Activated T-cell treated with anti-CD3 and anti-CD28 coated beads, Interleukin-2, amount 50 U/mL, for 72 hours (primary cell): ENCODE data around the gene AURKAIP1. TPM values are rescaled to one million over a fixed set of nuclear protein-coding genes. Genes with fewer than 3 reads are reported as not detected.
"Not testable (repeated sequence)": the region's sequence is repeated elsewhere in the genome, so short reads cannot be mapped to it uniquely, and the experiment has no call there.

Experiments
- ATAC-seq, 2 donors: fragments of 150-1000 bp; cut with Tn5 transposase; replicated peaks in 1 of 2; 2 replicates each; pipeline ENCODE4 v1.10.0; 2021; ENCODE audit warnings: moderate library complexity in 2 of 2, mild to moderate bottlenecking in 1 of 2
- DNase-seq, 2 donors: peaks; one replicate each; pipeline ENCODE4 v3.0.0; 2021 to 2022; ENCODE audit warnings: mixed read lengths in 1 of 2
- H3K27ac Mint-ChIP-seq: one replicate; pipeline ENCODE4 v1.8.0; 2022; ENCODE audit warnings: mild to moderate bottlenecking, moderate library complexity, mixed read lengths
- H3K27me3 Mint-ChIP-seq: one replicate; pipeline ENCODE4 v1.8.0; 2022; ENCODE audit warnings: low read depth, mixed read lengths
- H3K36me3 Mint-ChIP-seq, 2 donors: one replicate each; pipeline ENCODE4 v1.8.0; 2022; ENCODE audit warnings: mixed read lengths in 2 of 2, mild to moderate bottlenecking in 1 of 2; ENCODE audit not compliant: insufficient read depth in 2 of 2
- H3K4me1 Mint-ChIP-seq: one replicate; pipeline ENCODE4 v1.8.0; 2022; ENCODE audit warnings: low read depth, mixed read lengths
- H3K4me3 Mint-ChIP-seq, 2 donors: one replicate each; pipeline ENCODE4 v1.8.0; 2022; ENCODE audit warnings: mild to moderate bottlenecking in 2 of 2, mixed read lengths in 2 of 2, moderate library complexity in 2 of 2
- H3K9me3 Mint-ChIP-seq, 2 donors: one replicate each; pipeline ENCODE4 v1.8.0; 2022; ENCODE audit warnings: mixed read lengths in 2 of 2
- total RNA-seq, 2 donors: library from RNA; stranded (reverse); gene quantifications; one replicate each; pipeline ENCODE4 v1.2.3, GENCODE V29; 2022

AURKAIP1 gene
- total RNA-seq, 2 donors from 2014 or later = 92.4 to 97.7 TPM

- peaks cover 33% of the 10 kb centered on the region for H3K4me1 Mint-ChIP-seq
- H3K27me3 Mint-ChIP-seq = no peaks in the 10 kb centered on the region
- H3K27ac Mint-ChIP-seq = no peak overlapping the region
- H3K4me3 Mint-ChIP-seq = peak overlapping the region; percentile 46 to 48
- DNase-seq = peak; percentile 86 to 91
- ATAC-seq = peak; percentile 41 to 47
- H3K36me3 Mint-ChIP-seq = peaks cover 0 to 2% of the 10 kb centered on the region in 2 donors
- no peaks in the 10 kb centered on the region for H3K9me3 Mint-ChIP-seq
Measured at GRCh38 chr1:1371746-1372711, 3.0 kb downstream of the AURKAIP1 start.

- DNase-seq (peak; percentile 57 to 58), ATAC-seq (peak; percentile 7 to 14)
- no peaks in the 10 kb centered on the region for H3K27me3 Mint-ChIP-seq
- H3K4me3 Mint-ChIP-seq = peak overlapping the region in 1 of 2 donors; percentile 13
- H3K36me3 Mint-ChIP-seq = peaks cover 0 to 2% of the 10 kb centered on the region in 2 donors
- no peak overlapping the region for H3K27ac Mint-ChIP-seq
- peaks cover 26% of the 10 kb centered on the region for H3K4me1 Mint-ChIP-seq
- no peaks in the 10 kb centered on the region for H3K9me3 Mint-ChIP-seq
Measured at GRCh38 chr1:1371364-1371745, 3.7 kb downstream of the AURKAIP1 start.

- ATAC-seq = no peak
- H3K27ac Mint-ChIP-seq = no peak overlapping the region
- peak overlapping the region in 1 of 2 donors; percentile 13 for H3K4me3 Mint-ChIP-seq
- H3K36me3 Mint-ChIP-seq = peaks cover 0 to 2% of the 10 kb centered on the region in 2 donors
- H3K4me1 Mint-ChIP-seq = peaks cover 21% of the 10 kb centered on the region
- no peak for DNase-seq
- no peaks in the 10 kb centered on the region for H3K27me3 Mint-ChIP-seq
- H3K9me3 Mint-ChIP-seq = no peaks in the 10 kb centered on the region
Measured at GRCh38 chr1:1370771-1371300, 4.2 kb downstream of the AURKAIP1 start.

- H3K36me3 Mint-ChIP-seq, H3K4me3 Mint-ChIP-seq, H3K27me3 Mint-ChIP-seq, ATAC-seq, H3K9me3 Mint-ChIP-seq, H3K27ac Mint-ChIP-seq, DNase-seq: not testable (repeated sequence)
- H3K4me1 Mint-ChIP-seq = peaks cover 21% of the 10 kb centered on the region
Measured at GRCh38 chr1:1370094-1370493, 4.9 kb downstream of the AURKAIP1 start.

- H3K4me1 Mint-ChIP-seq = peaks cover 4% of the 10 kb centered on the region
- ATAC-seq (no peak), DNase-seq (no peak)
- H3K36me3 Mint-ChIP-seq = no peaks in the 10 kb centered on the region
- no peaks in the 10 kb centered on the region for H3K9me3 Mint-ChIP-seq
- no peak overlapping the region for H3K27ac Mint-ChIP-seq
- no peaks in the 10 kb centered on the region for H3K27me3 Mint-ChIP-seq
- H3K4me3 Mint-ChIP-seq = no peak overlapping the region
Measured at GRCh38 chr1:1367315-1367714, 7.7 kb downstream of the AURKAIP1 start.

GRCh38 chr1:1366699-1367066 lies 8.3 kb downstream of the AURKAIP1 start:
- no peaks in the 10 kb centered on the region for H3K27me3 Mint-ChIP-seq
- H3K4me3 Mint-ChIP-seq = no peak overlapping the region
- H3K36me3 Mint-ChIP-seq = no peaks in the 10 kb centered on the region
- H3K9me3 Mint-ChIP-seq = no peaks in the 10 kb centered on the region
- ATAC-seq (no peak), DNase-seq (no peak)
- H3K27ac Mint-ChIP-seq = no peak overlapping the region
- no peaks in the 10 kb centered on the region for H3K4me1 Mint-ChIP-seq

GRCh38 chr1:1365875-1366698 lies 8.9 kb downstream of the AURKAIP1 start:
- Mint-ChIP-seq H3K27ac (no peak overlapping the region), H3K27me3 (no peaks in the 10 kb centered on the region), H3K9me3 (no peaks in the 10 kb centered on the region), H3K36me3 (no peaks in the 10 kb centered on the region), H3K4me3 (no peak overlapping the region), H3K4me1 (no peaks in the 10 kb centered on the region)
- no peak for ATAC-seq
- no peak for DNase-seq

- no peak for ATAC-seq
- Mint-ChIP-seq H3K4me1 (peaks cover 1% of the 10 kb centered on the region), H3K36me3 (no peaks in the 10 kb centered on the region), H3K4me3 (no peak overlapping the region), H3K27ac (no peak overlapping the region), H3K9me3 (no peaks in the 10 kb centered on the region), H3K27me3 (no peaks in the 10 kb centered on the region)
- no peak for DNase-seq
Measured at GRCh38 chr1:1364266-1364665, 10.7 kb downstream of the AURKAIP1 start.

- Mint-ChIP-seq H3K27me3 (no peaks in the 10 kb centered on the region), H3K36me3 (no peaks in the 10 kb centered on the region), H3K4me1 (peaks cover 8% of the 10 kb centered on the region), H3K9me3 (no peaks in the 10 kb centered on the region), H3K4me3 (no peak overlapping the region), H3K27ac (no peak overlapping the region)
- ATAC-seq (no peak), DNase-seq (no peak)
Measured at GRCh38 chr1:1361982-1362423, 13.0 kb downstream of the AURKAIP1 start.

GRCh38 chr1:1361233-1361981 lies 13.6 kb downstream of the AURKAIP1 start:
- Mint-ChIP-seq H3K36me3 (no peaks in the 10 kb centered on the region), H3K27me3 (no peaks in the 10 kb centered on the region), H3K9me3 (no peaks in the 10 kb centered on the region), H3K4me3 (no peak overlapping the region), H3K4me1 (peaks cover 8% of the 10 kb centered on the region), H3K27ac (no peak overlapping the region)
- DNase-seq (no peak), ATAC-seq (no peak)

- Mint-ChIP-seq H3K27me3 (no peaks in the 10 kb centered on the region), H3K4me3 (no peak overlapping the region), H3K36me3 (no peaks in the 10 kb centered on the region), H3K27ac (no peak overlapping the region), H3K4me1 (peaks cover 8% of the 10 kb centered on the region), H3K9me3 (no peaks in the 10 kb centered on the region)
- ATAC-seq = no peak
- no peak for DNase-seq
Measured at GRCh38 chr1:1360506-1361169, 14.4 kb downstream of the AURKAIP1 start.
